Measurements from ENCODE around the gene KIF7. TPM values are rescaled to one million over a fixed set of nuclear protein-coding genes. Genes with fewer than 3 reads are reported as not detected.

Gene KIF7
- total and polyA plus RNA-seq, 2 donors (not counting 3 experiments of a cell fraction or from before 2014, with no cell fraction given) = 4.2 to 11.3 TPM

GRCh38 chr15:89611317-89611716 is 44.0 kb downstream of the KIF7 start:
- ChIA-PET CTCF (interaction anchor here (0.7 kb wide), 1 partner anchor 15 kb away, joined by 3 read pairs; no protein-coding TSS in a partner anchor), POLR2A (no interaction called here)
- Histone ChIP-seq H3K79me2 (ENCODE audit: control insufficient read depth, insufficient read depth, low read length) (no peaks in the 10 kb centered on the region), H3K27me3 (ENCODE audit: control insufficient read depth in 2 of 2, insufficient read depth in 2 of 2, low read length in 2 of 2) (no peaks in the 10 kb centered on the region), H3K9me1 (replicated peaks; ENCODE audit: control insufficient read depth, extremely low read depth, insufficient read depth, low read length) (no peaks in the 10 kb centered on the region), H3K4me3 (replicated peaks in 1 of 3; ENCODE audit: insufficient read depth in 1 of 3, low read depth in 1 of 3, low read length in 3 of 3) (no peak overlapping the region), H3K9ac (replicated peaks; ENCODE audit: extremely low read depth, insufficient read depth, low read length) (no peak overlapping the region), H4K20me1 (replicated peaks; ENCODE audit: control insufficient read depth, extremely low read depth, insufficient read depth, low read length) (no peaks in the 10 kb centered on the region), H3K9me3 (replicated peaks; ENCODE audit: control insufficient read depth, insufficient read depth, low read length) (no peaks in the 10 kb centered on the region), H3K4me2 (ENCODE audit: insufficient read depth, low read length) (no peak overlapping the region), H3K27ac (ENCODE audit: insufficient read depth, low read depth, low read length) (no peak overlapping the region), H3K4me1 (ENCODE audit: control insufficient read depth, extremely low read depth, insufficient read depth, low read length) (no peaks in the 10 kb centered on the region), H2AFZ (ENCODE audit: low read depth, low read length) (no peak overlapping the region), H3K36me3 (ENCODE audit: control insufficient read depth in 2 of 2, extremely low read depth in 1 of 2, insufficient read depth in 2 of 2, low read length in 2 of 2) (peaks cover 0 to 24% of the 10 kb centered on the region in 2 experiments)
- FAIRE-seq (no peak), DNase-seq (ENCODE audit: low read depth, low spot score) (no peak)
- TF ChIP-seq, protein P1, sequence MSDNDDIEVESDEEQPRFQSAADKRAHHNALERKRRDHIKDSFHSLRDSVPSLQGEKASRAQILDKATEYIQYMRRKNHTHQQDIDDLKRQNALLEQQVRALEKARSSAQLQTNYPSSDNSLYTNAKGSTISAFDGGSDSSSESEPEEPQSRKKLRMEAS (IDR thresholded peaks at IDR 0.05; ENCODE audit: insufficient read depth, insufficient read length) = no peak
- no peak for TF ChIP-seq POLR2A (IDR thresholded peaks at IDR 0.05; ENCODE audit: low read depth, low read length)
- no peak for TF ChIP-seq FOS (IDR thresholded peaks at IDR 0.05; ENCODE audit: borderline replicate concordance, insufficient read depth, low read length)
- TF ChIP-seq, protein P2, sequence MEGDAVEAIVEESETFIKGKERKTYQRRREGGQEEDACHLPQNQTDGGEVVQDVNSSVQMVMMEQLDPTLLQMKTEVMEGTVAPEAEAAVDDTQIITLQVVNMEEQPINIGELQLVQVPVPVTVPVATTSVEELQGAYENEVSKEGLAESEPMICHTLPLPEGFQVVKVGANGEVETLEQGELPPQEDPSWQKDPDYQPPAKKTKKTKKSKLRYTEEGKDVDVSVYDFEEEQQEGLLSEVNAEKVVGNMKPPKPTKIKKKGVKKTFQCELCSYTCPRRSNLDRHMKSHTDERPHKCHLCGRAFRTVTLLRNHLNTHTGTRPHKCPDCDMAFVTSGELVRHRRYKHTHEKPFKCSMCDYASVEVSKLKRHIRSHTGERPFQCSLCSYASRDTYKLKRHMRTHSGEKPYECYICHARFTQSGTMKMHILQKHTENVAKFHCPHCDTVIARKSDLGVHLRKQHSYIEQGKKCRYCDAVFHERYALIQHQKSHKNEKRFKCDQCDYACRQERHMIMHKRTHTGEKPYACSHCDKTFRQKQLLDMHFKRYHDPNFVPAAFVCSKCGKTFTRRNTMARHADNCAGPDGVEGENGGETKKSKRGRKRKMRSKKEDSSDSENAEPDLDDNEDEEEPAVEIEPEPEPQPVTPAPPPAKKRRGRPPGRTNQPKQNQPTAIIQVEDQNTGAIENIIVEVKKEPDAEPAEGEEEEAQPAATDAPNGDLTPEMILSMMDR (IDR thresholded peaks at IDR 0.05; ENCODE audit: extremely low read depth in 1 of 2, insufficient read depth in 1 of 2, low read depth in 1 of 2, low read length in 2 of 2) = no peak
- TF ChIP-seq EZH2 (IDR thresholded peaks at IDR 0.05; ENCODE audit: borderline replicate concordance, low read depth, low read length, severe bottlenecking) = no peak
- no peak for TF ChIP-seq GATA2 (IDR thresholded peaks at IDR 0.05; ENCODE audit: insufficient read depth, insufficient read length, low read depth, low read length)
- no peak for TF ChIP-seq JUN (IDR thresholded peaks at IDR 0.05; ENCODE audit: borderline replicate concordance, insufficient read depth, insufficient read length, low read depth)
- TF ChIP-seq POLR2AphosphoS5 (IDR thresholded peaks at IDR 0.05; ENCODE audit: insufficient read depth, low read depth, low read length) = no peak
- no peak for TF ChIP-seq MYC (IDR thresholded peaks at IDR 0.05; ENCODE audit: low read depth, low read length)
- dilution Hi-C loops (cut with MboI; ENCODE audit: extremely low pct_ligation_motif_present, low sequenced_read_pairs) (no loop called here), intact Hi-C loops (cut with micrococcal nuclease) (no loop called here)
- no TSS peak for BruUV-seq (replicated peaks)

Data from endothelial cell of umbilical vein (primary cell).